Stimulated activated naive CD8-positive, alpha-beta T cell treated with anti-CD3 and anti-CD28 coated beads, Interleukin-15, amount 100 ng/mL, for 72 hours (primary cell): Measurements from ENCODE around the gene FN3K.

Experiments
- ATAC-seq: fragments of 150-1000 bp; cut with Tn5 transposase; 2 replicates; pipeline ENCODE4 v1.10.0; 2021; ENCODE audit warnings: mild to moderate bottlenecking, moderate library complexity
- DNase-seq, 2 donors: peaks; one replicate each; pipeline ENCODE4 v3.0.0; 2021 to 2022
- H3K27ac Mint-ChIP-seq, 2 donors: one replicate each; pipeline ENCODE4 v1.8.0; 2022; ENCODE audit warnings: mild to moderate bottlenecking in 2 of 2, mixed read lengths in 2 of 2, moderate library complexity in 2 of 2
- H3K27me3 Mint-ChIP-seq: one replicate; pipeline ENCODE4 v1.8.0; 2022; ENCODE audit warnings: mixed read lengths
- H3K4me1 Mint-ChIP-seq: one replicate; pipeline ENCODE4 v1.8.0; 2022; ENCODE audit warnings: mild to moderate bottlenecking, mixed read lengths
- H3K4me3 Mint-ChIP-seq, 2 donors: one replicate each; pipeline ENCODE4 v1.8.0; 2022; ENCODE audit warnings: mild to moderate bottlenecking in 2 of 2, mixed read lengths in 2 of 2, moderate library complexity in 1 of 2
- H3K9me3 Mint-ChIP-seq, 2 donors: one replicate each; pipeline ENCODE4 v1.8.0; 2022; ENCODE audit warnings: mixed read lengths in 2 of 2

FN3K gene

GRCh38 chr17:82734987-82735866 is at the start of gene FN3K:
Gene FN3K (plus strand): TSS chr17:82735615. CDS start chr17:82735637, 22 bp downstream.
- H3K27me3 Mint-ChIP-seq: peaks cover 6% of the 10 kb centered on the region
- peak within 1 kb of the TSS; percentile 62 to 71 for H3K4me3 Mint-ChIP-seq
- H3K4me1 Mint-ChIP-seq: peaks cover 8% of the 10 kb centered on the region
- H3K9me3 Mint-ChIP-seq: peaks cover 11 to 14% of the 10 kb centered on the region in 2 donors
- ATAC-seq: peak; percentile 77
- H3K27ac Mint-ChIP-seq: no peak within 1 kb of the TSS
- DNase-seq: peak in 1 of 2 donors; percentile 25

- H3K27me3 Mint-ChIP-seq: no peaks in the 10 kb centered on the region
- DNase-seq (no peak), ATAC-seq (no peak)
- H3K27ac Mint-ChIP-seq: peak overlapping the region in 1 of 2 donors; percentile 59
- H3K4me3 Mint-ChIP-seq: no peak overlapping the region
- peaks cover 20% of the 10 kb centered on the region for H3K4me1 Mint-ChIP-seq
- no peaks in the 10 kb centered on the region for H3K9me3 Mint-ChIP-seq
Measured at GRCh38 chr17:82686366-82687324, 48.8 kb upstream of the FN3K start.

GRCh38 chr17:82687375-82687861 is 48.0 kb upstream of the FN3K start:
- H3K4me3 Mint-ChIP-seq: no peak overlapping the region
- peaks cover 28% of the 10 kb centered on the region for H3K4me1 Mint-ChIP-seq

GRCh38 chr17:82687871-82688270 is 47.5 kb upstream of the FN3K start:
- no peak overlapping the region for H3K27ac Mint-ChIP-seq
- ATAC-seq: no peak
- H3K9me3 Mint-ChIP-seq: no peaks in the 10 kb centered on the region
- H3K4me1 Mint-ChIP-seq: peaks cover 30% of the 10 kb centered on the region
- H3K4me3 Mint-ChIP-seq: no peak overlapping the region
- no peaks in the 10 kb centered on the region for H3K27me3 Mint-ChIP-seq
- DNase-seq: no peak

More at GRCh38 chr17:82687375-82687861, 48.0 kb upstream of the FN3K start:
- H3K27me3 Mint-ChIP-seq: no peaks in the 10 kb centered on the region
- ATAC-seq (no peak), DNase-seq (no peak)
- no peaks in the 10 kb centered on the region for H3K9me3 Mint-ChIP-seq
- H3K27ac Mint-ChIP-seq: peak overlapping the region in 1 of 2 donors; percentile 59

- peaks cover 30% of the 10 kb centered on the region for H3K4me1 Mint-ChIP-seq
- no peaks in the 10 kb centered on the region for H3K27me3 Mint-ChIP-seq
- peaks cover 0 to under 1% of the 10 kb centered on the region in 2 donors for H3K9me3 Mint-ChIP-seq
- DNase-seq (no peak), ATAC-seq (no peak)
- no peak overlapping the region for H3K27ac Mint-ChIP-seq
- no peak overlapping the region for H3K4me3 Mint-ChIP-seq
Measured at GRCh38 chr17:82689077-82689476, 46.3 kb upstream of the FN3K start.

GRCh38 chr17:82690786-82691489 is 44.5 kb upstream of the FN3K start:
- Mint-ChIP-seq H3K4me3 (peak overlapping the region in 1 of 2 donors; percentile 58), H3K27ac (peak overlapping the region in 1 of 2 donors; percentile 33), H3K27me3 (no peaks in the 10 kb centered on the region), H3K4me1 (peaks cover 30% of the 10 kb centered on the region), H3K9me3 (peaks cover 8 to 11% of the 10 kb centered on the region in 2 donors)
- no peak for ATAC-seq
- no peak for DNase-seq

- Mint-ChIP-seq H3K27me3 (peaks cover 3% of the 10 kb centered on the region), H3K4me3 (peak overlapping the region; percentile 58 to 61), H3K9me3 (peaks cover 8 to 11% of the 10 kb centered on the region in 2 donors), H3K27ac (peak overlapping the region in 1 of 2 donors; percentile 33), H3K4me1 (peaks cover 32% of the 10 kb centered on the region)
- DNase-seq (no peak), ATAC-seq (peak; percentile 61)
Measured at GRCh38 chr17:82691714-82692113, 43.7 kb upstream of the FN3K start.

- no peak overlapping the region for H3K27ac Mint-ChIP-seq
- H3K27me3 Mint-ChIP-seq: peaks cover 9% of the 10 kb centered on the region
Measured at GRCh38 chr17:82692268-82692667, 43.1 kb upstream of the FN3K start.

GRCh38 chr17:82693168-82693867 is 42.1 kb upstream of the FN3K start:
- H3K9me3 Mint-ChIP-seq: peaks cover 8 to 11% of the 10 kb centered on the region in 2 donors
- no peak for ATAC-seq
- H3K27ac Mint-ChIP-seq: no peak overlapping the region
- DNase-seq: no peak
- peaks cover 12% of the 10 kb centered on the region for H3K27me3 Mint-ChIP-seq
- H3K4me1 Mint-ChIP-seq: peaks cover 40% of the 10 kb centered on the region
- no peak overlapping the region for H3K4me3 Mint-ChIP-seq

More at GRCh38 chr17:82692268-82692667, 43.1 kb upstream of the FN3K start:
- Mint-ChIP-seq H3K9me3 (peaks cover 8 to 11% of the 10 kb centered on the region in 2 donors), H3K4me3 (peak overlapping the region in 1 of 2 donors; percentile 39), H3K4me1 (peaks cover 37% of the 10 kb centered on the region)
- DNase-seq (no peak), ATAC-seq (no peak)

- ATAC-seq: no peak
- DNase-seq: no peak
Measured at GRCh38 chr17:82694647-82695046, 40.8 kb upstream of the FN3K start.

GRCh38 chr17:82696259-82696658 is 39.2 kb upstream of the FN3K start:
- DNase-seq (no peak), ATAC-seq (no peak)
- H3K4me3 Mint-ChIP-seq: no peak overlapping the region
- H3K27ac Mint-ChIP-seq: no peak overlapping the region
- peaks cover 32% of the 10 kb centered on the region for H3K4me1 Mint-ChIP-seq
- peaks cover 12% of the 10 kb centered on the region for H3K27me3 Mint-ChIP-seq
- peaks cover 8 to 11% of the 10 kb centered on the region in 2 donors for H3K9me3 Mint-ChIP-seq

More at GRCh38 chr17:82694647-82695046, 40.8 kb upstream of the FN3K start:
- Mint-ChIP-seq H3K27ac (no peak overlapping the region), H3K27me3 (peaks cover 12% of the 10 kb centered on the region), H3K9me3 (peaks cover 8 to 11% of the 10 kb centered on the region in 2 donors), H3K4me1 (peaks cover 48% of the 10 kb centered on the region), H3K4me3 (no peak overlapping the region)

GRCh38 chr17:82696916-82697807 is 38.3 kb upstream of the FN3K start:
- peaks cover 23% of the 10 kb centered on the region for H3K4me1 Mint-ChIP-seq
- ATAC-seq (no peak), DNase-seq (peak; percentile 20 to 23)
- peak overlapping the region; percentile 63 to 75 for H3K4me3 Mint-ChIP-seq
- peaks cover 12% of the 10 kb centered on the region for H3K27me3 Mint-ChIP-seq
- H3K9me3 Mint-ChIP-seq: peaks cover 8 to 11% of the 10 kb centered on the region in 2 donors
- no peak overlapping the region for H3K27ac Mint-ChIP-seq

GRCh38 chr17:82697808-82698064 is 37.7 kb upstream of the FN3K start:
- Mint-ChIP-seq H3K9me3 (peaks cover 8 to 11% of the 10 kb centered on the region in 2 donors), H3K4me1 (peaks cover 18% of the 10 kb centered on the region), H3K4me3 (peak overlapping the region; percentile 63 to 75), H3K27me3 (peaks cover 12% of the 10 kb centered on the region), H3K27ac (no peak overlapping the region)
- DNase-seq: no peak
- no peak for ATAC-seq
